GM12878 (cell line): ENCODE measurements around the gene TBL3. TPM values are rescaled to one million over a fixed set of nuclear protein-coding genes. Genes with fewer than 3 reads are reported as not detected.

ENCODE experiments used
- ATAC-seq: fragments of 200-7000 bp; cut with Tn5 transposase; 3 replicates; pipeline ENCODE4 v1.9.1; 2020; ENCODE audit warnings: mild to moderate bottlenecking, moderate library complexity
- BruUV-seq: library from RNA; stranded (reverse); fragments of 400-500 nt; replicated peaks from 2 replicates; lab custom pipeline; 2021; lab: Mats Ljungman, UMichigan
- CTCF ChIA-PET: fragments of 300-600 bp; sonication (Branson Sonifier 250); formaldehyde crosslinking; extraction: SDS; loops from one replicate; lab custom pipeline; 2021; ENCODE audit warnings: inconsistent platforms; lab: Yijun Ruan, JAX
- POLR2A ChIA-PET: fragments of 350-600 bp; formaldehyde crosslinking; extraction: SDS; loops from one replicate; lab custom pipeline; 2021; ENCODE audit warnings: inconsistent platforms; lab: Charles Lee
- RAD21 ChIA-PET: fragments of 300-600 bp; sonication (Branson Sonifier 250); formaldehyde crosslinking; loops from one replicate; lab custom pipeline; 2023; ENCODE audit warnings: antibody characterized with exemption; ENCODE audit not compliant: unreplicated experiment; lab: Charles Lee
- SMC1A ChIA-PET: fragments of 300-600 bp; sonication (Branson Sonifier 250); formaldehyde crosslinking; loops from one replicate; lab custom pipeline; 2023; ENCODE audit not compliant: unreplicated experiment, uncharacterized antibody; lab: Charles Lee
- DNase-seq: peaks from one replicate; pipeline ENCODE4 v3.0.0-alpha.2; 2011; ENCODE audit warnings: low read depth, low spot score
- FAIRE-seq: peaks from 3 replicates; lab custom pipeline; 2011; peaks lifted over from hg19 to GRCh38; lab: Jason Lieb, UNC
- H2AFZ ChIP-seq: 2 replicates; pipeline ENCODE4 v1.6.0; 2011; ENCODE audit warnings: low read depth, low read length, control low read depth; ENCODE audit not compliant: control insufficient read depth
- H3K27ac ChIP-seq: 2 replicates; pipeline ENCODE4 v1.5.1; 2011; ENCODE audit warnings: control low read depth; ENCODE audit not compliant: control insufficient read depth, insufficient read depth
- H3K27me3 ChIP-seq, 2 experiments: replicated peaks in 1 of 2; 2 replicates each; pipeline versions ENCODE4 v1.6.0 to v1.6.1; 2011; ENCODE audit warnings: low read length in 1 of 2; ENCODE audit not compliant: control insufficient read depth in 2 of 2, insufficient read depth in 2 of 2
- H3K36me3 ChIP-seq, 2 experiments: 2 replicates each; pipeline ENCODE4 v1.5.1; 2011; ENCODE audit warnings: low read length in 1 of 2; ENCODE audit not compliant: control insufficient read depth in 2 of 2, insufficient read depth in 2 of 2
- H3K4me1 ChIP-seq: 2 replicates; pipeline ENCODE4 v1.6.1; 2011; ENCODE audit warnings: mild to moderate bottlenecking, low read length, moderate library complexity, mixed read lengths; ENCODE audit not compliant: control insufficient read depth, insufficient read depth
- H3K4me2 ChIP-seq: 2 replicates; pipeline ENCODE4 v1.6.0; 2011; ENCODE audit warnings: control low read depth; ENCODE audit not compliant: control insufficient read depth, insufficient read depth
- H3K4me3 ChIP-seq: fragments of 200-600 bp; sonication (generic); 2 replicates; pipeline ENCODE4 v1.5.1; 2016
- H3K79me2 ChIP-seq: 2 replicates; pipeline ENCODE4 v1.6.0; 2011; ENCODE audit warnings: low read length; ENCODE audit not compliant: control insufficient read depth, insufficient read depth
- H3K9ac ChIP-seq: 2 replicates; pipeline ENCODE4 v1.8.0; 2011; ENCODE audit warnings: low read length, control low read depth, mixed read lengths; ENCODE audit not compliant: control insufficient read depth, insufficient read depth
- H3K9me3 ChIP-seq: replicated peaks from 3 replicates; pipeline ENCODE4 v1.5.1; 2011; ENCODE audit warnings: mild to moderate bottlenecking, low read length; ENCODE audit not compliant: control insufficient read depth, insufficient read depth
- H4K20me1 ChIP-seq: 2 replicates; pipeline ENCODE4 v1.6.0; 2011; ENCODE audit not compliant: control insufficient read depth, insufficient read depth
- ESRRA ChIP-seq: IDR thresholded peaks from 2 replicates; pipeline ENCODE4 v1.6.1; 2012; ENCODE audit warnings: mild to moderate bottlenecking, low read length, improper control_type of control experiment
- IKZF2 ChIP-seq, 2 experiments: fragments of 450-650 bp; IDR thresholded peaks; 2 replicates each; pipeline ENCODE4 v1.6.1; 2017; ENCODE audit warnings: mild to moderate bottlenecking in 2 of 2, moderate library complexity in 2 of 2
- POLR2AphosphoS5 ChIP-seq: IDR thresholded peaks from 2 replicates; pipeline ENCODE4 v1.6.1; 2011; ENCODE audit warnings: mild to moderate bottlenecking, low read length, inconsistent platforms
- SIX5 ChIP-seq: IDR thresholded peaks from 2 replicates; pipeline ENCODE4 v1.6.1; 2011; ENCODE audit warnings: mild to moderate bottlenecking, low read depth, low read length, moderate library complexity; ENCODE audit not compliant: severe bottlenecking
- SREBF2 ChIP-seq: IDR thresholded peaks from 2 replicates; pipeline ENCODE4 v1.6.1; 2012; ENCODE audit warnings: mild to moderate bottlenecking, low read length
- TAF1 ChIP-seq: IDR thresholded peaks from 2 replicates; pipeline ENCODE4 v1.6.1; 2011; ENCODE audit warnings: mild to moderate bottlenecking, low read depth, low read length, borderline replicate concordance
- TCF3 ChIP-seq: IDR thresholded peaks from 2 replicates; pipeline ENCODE4 v1.6.1; 2012; ENCODE audit warnings: low read depth, mild to moderate bottlenecking, low read length, borderline replicate concordance; ENCODE audit not compliant: insufficient read depth
- ZNF274 ChIP-seq: IDR thresholded peaks from one replicate; pipeline ENCODE4 v1.8.0; 2011; ENCODE audit not compliant: insufficient read length, insufficient read depth
- WGBS: methylation state at CpG from one replicate; pipeline ENCODE4 v1.1.6; 2016; ENCODE audit warnings: low lambda C conversion rate; ENCODE audit not compliant: insufficient replicate concordance, insufficient coverage; ENCODE audit errors: missing lambda C conversion rate; 5-methylcytosine and 5-hydroxymethylcytosine counted together
- in situ Hi-C: fragments of 300-500 bp; cut with MboI; formaldehyde crosslinking; loops from 9 replicates; pipeline ENCODE4 v1.14.3; 2018; ENCODE audit warnings: mixed read lengths
- intact Hi-C: fragments of 100-400 bp; cut with micrococcal nuclease; formaldehyde crosslinking; loops from one replicate; pipeline ENCODE4 v1.14.2; 2022; ENCODE audit not compliant: unreplicated experiment
- polyA plus RNA-seq, 11 experiments: library from polyadenylated mRNA; depleted of rRNA in 4 of 11; unstranded in 6 of 11; stranded (reverse) in 5 of 11; fragments of >200 nt; fragmentation: Nextera tagmentation in 4 of 11; fragmentation: Illumina TruSeq in 1 of 11; extraction: Ambion mirVana in 4 of 11; extraction: Trizol in 1 of 11; gene quantifications; 1 replicate in 1 of 11; 2 replicates in 10 of 11; pipeline versions ENCODE4 v1.2.1 to v1.2.3, GENCODE V29; 2011 to 2016; ENCODE audit warnings: inconsistent platforms in 2 of 11, missing spikeins in 2 of 11, low read depth in 1 of 11
- total RNA-seq, 4 experiments: library from RNA; depleted of rRNA in 3 of 4; stranded (reverse); fragments of >200 nt in 3 of 4; fragmentation: Illumina TruSeq in 1 of 4; extraction: Trizol in 1 of 4; gene quantifications; 2 replicates each; pipeline versions ENCODE4 v1.2.1 to v1.2.3, GENCODE V29; 2013 to 2021
- TF ChIP-seq, protein P1 (sequence below): IDR thresholded peaks from 2 replicates; pipeline ENCODE4 v1.6.1; 2011; ENCODE audit warnings: low read depth, mild to moderate bottlenecking, low read length, moderate library complexity, borderline replicate concordance; ENCODE audit errors: extremely low read depth
- TF ChIP-seq, protein P2 (sequence below): fragments of 450-650 bp; conservative IDR thresholded peaks from 2 replicates; pipeline ENCODE4 v1.6.1; 2017; ENCODE audit warnings: mild to moderate bottlenecking, moderate library complexity

TBL3 gene
- total and polyA plus RNA-seq, 10 of the 15 experiments (the other 5 are each of a cell fraction or from before 2014, with no cell fraction given) = 1.2 to 101 (median 34.2) TPM

- H3K4me2 ChIP-seq = no peak overlapping the region
- SMC1A ChIA-PET = no interaction called here
- DNase-seq (no peak), ATAC-seq (no peak), FAIRE-seq (no peak)
- no peak overlapping the region for H3K4me3 ChIP-seq
- RAD21 ChIA-PET = no interaction called here
- H3K79me2 ChIP-seq = no peaks in the 10 kb centered on the region
- POLR2A ChIA-PET = no interaction called here
- CTCF ChIA-PET = interaction anchor here (1.5 kb wide), 1 partner anchor 60 kb away, joined by 4 read pairs; no protein-coding TSS in a partner anchor
- H3K27ac ChIP-seq = no peak overlapping the region
- H3K4me1 ChIP-seq = no peaks in the 10 kb centered on the region; the same call in 1 of the 2 replicates
- TF ChIP-seq ESRRA = no peak
- in situ Hi-C loops = no loop called here
- no peaks in the 10 kb centered on the region for H3K9me3 ChIP-seq
- no peaks in the 10 kb centered on the region; a peak in 3 of 4 replicates for H3K27me3 ChIP-seq
- H3K36me3 ChIP-seq = no peaks in the 10 kb centered on the region; a peak in 1 of 4 replicates
- H2AFZ ChIP-seq = no peak overlapping the region
- no peak overlapping the region for H3K9ac ChIP-seq
- BruUV-seq = no TSS peak
- no peaks in the 10 kb centered on the region for H4K20me1 ChIP-seq
- 28% methylated on average over 5 of the region's 5 CpGs for WGBS
- intact Hi-C loops = no loop called here
These were observed 47.8 kb upstream of the TBL3 start for GRCh38 chr16:1924095-1924494.

DNA sequence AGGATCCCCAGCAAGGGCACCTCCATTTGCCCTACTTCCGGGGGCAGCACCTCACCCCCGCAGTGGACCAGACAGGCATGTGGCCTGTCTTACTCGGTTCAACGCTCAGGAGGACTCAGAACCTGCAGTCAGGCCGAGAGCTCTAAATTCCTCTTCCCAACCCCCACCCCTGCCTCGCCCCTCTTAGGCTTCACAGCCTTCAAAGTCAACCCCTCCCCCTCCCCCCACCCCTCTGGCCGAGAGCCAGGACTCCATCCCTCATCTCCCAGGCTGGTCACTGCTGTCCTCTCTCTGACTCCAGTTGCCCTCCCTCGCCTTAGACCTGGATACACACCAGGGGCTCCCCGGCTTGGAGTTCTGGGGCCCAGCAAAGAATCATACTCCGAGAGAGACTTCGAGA lies 45.6 kb upstream of the TBL3 start:
- Histone ChIP-seq H3K4me1 (no peaks in the 10 kb centered on the region; the same call in 1 of the 2 replicates), H3K9ac (no peak overlapping the region), H3K27ac (no peak overlapping the region), H3K79me2 (no peaks in the 10 kb centered on the region), H3K4me3 (no peak overlapping the region), H3K36me3 (no peaks in the 10 kb centered on the region), H3K4me2 (no peak overlapping the region), H2AFZ (no peak overlapping the region), H3K9me3 (no peaks in the 10 kb centered on the region), H3K27me3 (no peaks in the 10 kb centered on the region), H4K20me1 (no peaks in the 10 kb centered on the region)
- no TSS peak for BruUV-seq
- in situ Hi-C loops (no loop called here), intact Hi-C loops (no loop called here)
- ATAC-seq = no peak
- ChIA-PET CTCF (interaction anchor here (1.2 to 4.2 kb wide), 2 partner anchors 63 to 82 kb away, joined by 3 to 21 read pairs; no protein-coding TSS in a partner anchor), POLR2A (no interaction called here), SMC1A (no interaction called here), RAD21 (no interaction called here)
- no peak for DNase-seq
- no peak for FAIRE-seq
- WGBS = 26% methylated on average over 9 of the region's 11 CpGs
- TF ChIP-seq SREBF2 (no peak), POLR2AphosphoS5 (no peak), IKZF2 (IDR thresholded peaks at IDR 0.05) (no peak), TCF3 (no peak), ZNF274 (no peak), TAF1 (no peak), SIX5 (no peak)
- TF ChIP-seq, protein P1, sequence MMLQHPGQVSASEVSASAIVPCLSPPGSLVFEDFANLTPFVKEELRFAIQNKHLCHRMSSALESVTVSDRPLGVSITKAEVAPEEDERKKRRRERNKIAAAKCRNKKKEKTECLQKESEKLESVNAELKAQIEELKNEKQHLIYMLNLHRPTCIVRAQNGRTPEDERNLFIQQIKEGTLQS = no peak
- TF ChIP-seq, protein P2, sequence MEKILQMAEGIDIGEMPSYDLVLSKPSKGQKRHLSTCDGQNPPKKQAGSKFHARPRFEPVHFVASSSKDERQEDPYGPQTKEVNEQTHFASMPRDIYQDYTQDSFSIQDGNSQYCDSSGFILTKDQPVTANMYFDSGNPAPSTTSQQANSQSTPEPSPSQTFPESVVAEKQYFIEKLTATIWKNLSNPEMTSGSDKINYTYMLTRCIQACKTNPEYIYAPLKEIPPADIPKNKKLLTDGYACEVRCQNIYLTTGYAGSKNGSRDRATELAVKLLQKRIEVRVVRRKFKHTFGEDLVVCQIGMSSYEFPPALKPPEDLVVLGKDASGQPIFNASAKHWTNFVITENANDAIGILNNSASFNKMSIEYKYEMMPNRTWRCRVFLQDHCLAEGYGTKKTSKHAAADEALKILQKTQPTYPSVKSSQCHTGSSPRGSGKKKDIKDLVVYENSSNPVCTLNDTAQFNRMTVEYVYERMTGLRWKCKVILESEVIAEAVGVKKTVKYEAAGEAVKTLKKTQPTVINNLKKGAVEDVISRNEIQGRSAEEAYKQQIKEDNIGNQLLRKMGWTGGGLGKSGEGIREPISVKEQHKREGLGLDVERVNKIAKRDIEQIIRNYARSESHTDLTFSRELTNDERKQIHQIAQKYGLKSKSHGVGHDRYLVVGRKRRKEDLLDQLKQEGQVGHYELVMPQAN = no peak
